Measurements from ENCODE around the gene ROBO4. TPM values are rescaled to one million over a fixed set of nuclear protein-coding genes. Genes with fewer than 3 reads are reported as not detected.
A peak's percentile ranks its signal among the peaks of the same experiment; 100 is the strongest.

ROBO4 gene
- total and polyA plus RNA-seq, 9 of the 15 experiments (the other 6 are each of a cell fraction or from before 2014, with no cell fraction given) = not detected

DNA sequence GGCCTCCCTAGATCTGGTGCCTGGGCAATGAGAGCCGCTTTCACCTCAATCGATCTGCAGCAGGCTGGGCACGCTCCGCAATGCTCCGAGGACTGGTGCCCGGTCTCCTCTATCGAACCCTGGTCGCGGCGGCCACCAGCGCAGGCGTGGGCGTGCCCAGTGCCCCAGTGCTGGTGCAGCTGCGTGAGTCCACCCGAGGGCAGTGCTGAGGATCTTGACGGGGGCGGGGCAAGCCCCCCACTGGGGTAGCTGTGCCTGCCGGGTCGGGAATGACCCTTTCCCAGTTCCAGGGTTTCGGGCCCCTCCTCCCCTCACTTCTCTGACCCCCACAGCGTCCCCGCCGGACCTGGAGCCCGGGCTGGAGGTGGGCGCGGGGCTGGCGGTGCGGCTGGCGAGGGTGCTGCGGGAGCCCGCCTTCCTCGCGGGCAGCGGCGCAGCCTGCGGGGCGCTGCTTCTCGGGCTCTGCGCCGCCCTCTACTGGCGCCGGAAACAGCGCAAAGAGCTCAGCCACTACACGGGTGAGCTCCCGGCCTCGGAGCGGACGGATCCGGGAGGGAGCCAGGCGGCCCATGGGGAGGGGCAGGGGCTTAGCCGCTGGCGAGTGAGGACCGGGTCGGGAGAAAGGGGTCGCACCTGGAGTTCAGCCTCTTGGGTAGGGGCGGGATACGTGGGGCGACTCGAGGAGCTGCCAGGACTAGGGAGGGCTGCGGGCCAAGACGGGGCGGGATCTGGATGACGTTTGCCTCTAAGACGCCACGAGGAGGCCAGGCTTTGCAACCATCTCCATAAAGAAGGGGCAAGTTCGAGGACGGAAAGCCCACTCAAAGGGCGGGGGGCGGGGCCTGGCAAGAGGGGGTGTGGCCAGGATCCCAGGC, 21.5 kb downstream of the ROBO4 start (continued):
- TF ChIP-seq ZNF444 (CRISPR knock-in tag; IDR thresholded peaks at IDR 0.05) (no peak), CBX5 (IDR thresholded peaks at IDR 0.05; ENCODE audit: borderline replicate concordance, low read depth) (0 out of 2 replicates have a peak, but pooled peaks have one; percentile 9), SMARCE1 (IDR thresholded peaks at IDR 0.05) (peak; percentile 53), ZNF561 (CRISPR knock-in tag; conservative IDR thresholded peaks at IDR 0.05) (no peak), ZKSCAN1 (IDR thresholded peaks at IDR 0.05; ENCODE audit: low read depth, low read length) (no peak), ZNF778 (CRISPR knock-in tag; IDR thresholded peaks at IDR 0.05) (no peak), LCOR (CRISPR knock-in tag; IDR thresholded peaks at IDR 0.05) (peak; percentile 70; the same call in 1 of the 2 replicates), SAFB2 (IDR thresholded peaks at IDR 0.05; ENCODE audit: borderline replicate concordance, low read depth, low read length, severe bottlenecking) (no peak), ARID2 (IDR thresholded peaks at IDR 0.05) (0 out of 2 replicates have a peak, but pooled peaks have one; percentile 47), SMARCC2 (IDR thresholded peaks at IDR 0.05; ENCODE audit: low read depth) (peak; percentile 69; the same call in 1 of the 2 replicates), EP300 (IDR thresholded peaks at IDR 0.05; ENCODE audit: low read length) (no peak), HNRNPLL (IDR thresholded peaks at IDR 0.05; ENCODE audit: low read depth, low read length, poor library complexity, severe bottlenecking) (peak; percentile 99), DEAF1 (CRISPR knock-in tag; IDR thresholded peaks at IDR 0.05) (no peak), ZFP30 (CRISPR knock-in tag; IDR thresholded peaks at IDR 0.05; ENCODE audit: borderline replicate concordance) (no peak), BHLHE40 (IDR thresholded peaks at IDR 0.05; ENCODE audit: low read length) (0 out of 2 replicates have a peak, but pooled peaks have one; percentile 5), ZNF76 (CRISPR knock-in tag; IDR thresholded peaks at IDR 0.05; ENCODE audit: borderline replicate concordance) (no peak), POLR2G (IDR thresholded peaks at IDR 0.05; ENCODE audit: low read depth, low read length) (peak; percentile 91), HNRNPH1 (optimal IDR thresholded peaks at IDR 0.05; ENCODE audit: low read depth, low read length) (no peak), TFAP4 (CRISPR knock-in tag; IDR thresholded peaks at IDR 0.05; ENCODE audit: borderline replicate concordance) (peak; percentile 48; the same call in 1 of the 2 replicates), ARHGAP35 (IDR thresholded peaks at IDR 0.05; ENCODE audit: partially characterized antibody) (no peak)
- TF ChIP-seq, protein P1, sequence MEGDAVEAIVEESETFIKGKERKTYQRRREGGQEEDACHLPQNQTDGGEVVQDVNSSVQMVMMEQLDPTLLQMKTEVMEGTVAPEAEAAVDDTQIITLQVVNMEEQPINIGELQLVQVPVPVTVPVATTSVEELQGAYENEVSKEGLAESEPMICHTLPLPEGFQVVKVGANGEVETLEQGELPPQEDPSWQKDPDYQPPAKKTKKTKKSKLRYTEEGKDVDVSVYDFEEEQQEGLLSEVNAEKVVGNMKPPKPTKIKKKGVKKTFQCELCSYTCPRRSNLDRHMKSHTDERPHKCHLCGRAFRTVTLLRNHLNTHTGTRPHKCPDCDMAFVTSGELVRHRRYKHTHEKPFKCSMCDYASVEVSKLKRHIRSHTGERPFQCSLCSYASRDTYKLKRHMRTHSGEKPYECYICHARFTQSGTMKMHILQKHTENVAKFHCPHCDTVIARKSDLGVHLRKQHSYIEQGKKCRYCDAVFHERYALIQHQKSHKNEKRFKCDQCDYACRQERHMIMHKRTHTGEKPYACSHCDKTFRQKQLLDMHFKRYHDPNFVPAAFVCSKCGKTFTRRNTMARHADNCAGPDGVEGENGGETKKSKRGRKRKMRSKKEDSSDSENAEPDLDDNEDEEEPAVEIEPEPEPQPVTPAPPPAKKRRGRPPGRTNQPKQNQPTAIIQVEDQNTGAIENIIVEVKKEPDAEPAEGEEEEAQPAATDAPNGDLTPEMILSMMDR (IDR thresholded peaks at IDR 0.05 in 2 of 3, conservative IDR thresholded peaks at IDR 0.05 in 1 of 3; ENCODE audit: insufficient read depth in 2 of 3, low read depth in 1 of 3, low read length in 3 of 3) = peak; percentile 80 to 95 (median 80)
- TF ChIP-seq, protein P2, sequence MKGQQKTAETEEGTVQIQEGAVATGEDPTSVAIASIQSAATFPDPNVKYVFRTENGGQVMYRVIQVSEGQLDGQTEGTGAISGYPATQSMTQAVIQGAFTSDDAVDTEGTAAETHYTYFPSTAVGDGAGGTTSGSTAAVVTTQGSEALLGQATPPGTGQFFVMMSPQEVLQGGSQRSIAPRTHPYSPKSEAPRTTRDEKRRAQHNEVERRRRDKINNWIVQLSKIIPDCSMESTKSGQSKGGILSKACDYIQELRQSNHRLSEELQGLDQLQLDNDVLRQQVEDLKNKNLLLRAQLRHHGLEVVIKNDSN (CRISPR knock-in tag; IDR thresholded peaks at IDR 0.05) = no peak

Measured in K562 (cell line).